Left hindlimb (tissue), 1 donor: ENCODE results near the gene CAMSAP1.

ENCODE experiments used
- DNase-seq: peaks from one replicate; pipeline ENCODE4 v3.0.0-alpha.2; 2018

Gene CAMSAP1

DNA sequence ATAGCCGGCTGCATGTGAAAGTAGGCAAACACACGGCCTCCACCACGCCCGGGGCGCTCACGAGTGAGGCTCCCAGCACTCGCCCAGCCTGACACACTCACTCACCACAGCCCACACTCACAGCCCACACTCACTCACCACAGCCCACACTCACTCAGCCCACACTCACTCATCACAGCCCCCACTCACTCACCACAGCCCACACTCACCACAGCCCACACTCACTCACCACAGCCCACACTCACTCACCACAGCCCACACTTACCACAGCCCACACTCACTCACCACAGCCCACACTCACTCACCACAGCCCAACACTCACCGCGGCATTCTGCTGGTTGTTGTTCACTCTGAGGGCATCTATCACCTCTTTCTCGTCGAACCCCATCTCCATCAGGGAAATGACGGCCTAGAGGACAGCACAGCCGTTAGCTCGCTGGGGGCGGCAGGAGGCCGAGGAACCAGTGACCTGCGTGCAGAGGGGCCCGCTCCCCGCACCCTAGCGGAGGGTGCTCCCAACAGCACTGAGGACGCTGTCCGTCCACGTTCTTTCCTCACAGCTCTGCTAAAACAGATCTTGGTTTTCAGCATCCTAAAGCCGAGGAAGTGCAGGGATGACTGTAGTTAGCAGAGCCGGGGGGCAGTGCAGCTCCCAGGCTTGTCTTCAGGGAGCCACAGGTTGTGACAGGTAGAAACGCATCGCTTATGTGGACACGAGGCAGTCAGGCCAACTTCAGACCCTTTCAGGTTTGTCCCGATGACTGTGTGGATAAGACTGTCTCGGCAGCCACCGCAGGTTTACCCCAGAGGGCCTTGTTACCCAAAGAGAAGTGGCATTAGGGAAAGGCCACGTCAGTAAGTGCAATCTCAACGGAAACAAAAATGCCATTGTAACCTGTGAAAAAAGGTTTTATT lies 32.3 kb upstream of the CAMSAP1 start:
- DNase-seq: no peak

DNA sequence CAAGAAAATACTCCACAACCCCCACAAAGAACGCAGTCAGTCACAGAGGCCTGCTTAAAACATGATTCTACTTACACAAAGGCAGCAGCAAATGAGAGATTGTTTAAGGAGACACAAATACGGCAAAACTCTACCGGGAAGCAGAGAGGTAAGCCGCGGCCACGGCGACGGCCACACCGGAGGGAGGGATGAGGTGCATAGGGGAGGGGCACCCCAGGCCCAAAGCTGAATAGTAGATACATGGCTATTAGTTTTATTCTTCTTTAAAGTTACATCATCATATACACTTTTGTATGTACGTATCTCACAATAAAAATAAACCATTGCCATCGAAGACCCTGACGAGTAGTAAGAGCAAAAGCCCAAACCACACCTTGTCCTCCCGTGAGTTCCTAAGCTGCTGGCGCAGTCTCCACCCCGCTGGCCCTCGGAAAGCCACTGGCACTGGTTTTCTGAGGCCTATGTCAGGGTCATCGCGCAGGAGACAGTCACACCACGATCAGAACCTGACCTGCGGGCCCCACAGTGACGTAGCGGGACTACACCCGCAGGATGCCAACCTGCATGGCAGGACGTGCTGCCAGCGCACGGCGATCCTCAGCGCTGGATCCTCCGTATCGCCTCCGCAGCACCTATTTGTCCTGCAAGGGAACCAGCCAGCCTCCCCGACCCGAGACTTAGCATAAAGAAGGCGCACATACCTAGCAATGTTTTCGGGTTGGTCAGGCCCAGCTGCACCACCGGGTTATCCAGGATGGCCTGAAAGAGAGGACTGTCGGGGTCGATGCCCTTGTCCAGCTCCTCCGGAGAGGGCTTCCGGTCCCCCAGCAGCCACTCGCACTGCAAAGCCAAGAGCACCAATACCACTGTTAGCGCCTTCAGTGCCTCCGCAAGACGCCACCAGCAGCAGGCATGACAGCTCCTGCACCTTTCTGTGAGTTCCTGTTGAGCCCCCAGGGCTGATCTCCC lies 30.5 kb upstream of the CAMSAP1 start:
- DNase-seq: no peak

DNA sequence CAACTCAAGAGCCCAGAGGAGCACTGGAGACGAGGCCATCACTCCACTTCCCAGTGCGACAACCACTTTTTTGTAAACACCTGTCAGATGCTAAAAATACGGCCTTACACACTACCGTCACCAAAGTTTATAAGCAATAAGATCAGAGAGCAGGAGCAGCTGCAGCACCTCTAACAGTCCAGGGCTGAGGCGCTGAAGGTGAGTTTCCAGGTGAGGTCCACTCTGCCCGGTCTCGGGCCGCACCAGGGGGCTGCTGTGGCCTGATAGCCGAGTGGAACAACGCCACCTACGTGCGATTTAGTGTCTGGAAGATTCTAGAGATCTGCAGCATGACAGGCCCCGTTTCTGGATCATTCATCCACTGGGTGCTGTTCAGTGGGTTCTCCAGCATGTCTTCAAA lies 25.8 kb upstream of the CAMSAP1 start:
- DNase-seq: no peak

DNA sequence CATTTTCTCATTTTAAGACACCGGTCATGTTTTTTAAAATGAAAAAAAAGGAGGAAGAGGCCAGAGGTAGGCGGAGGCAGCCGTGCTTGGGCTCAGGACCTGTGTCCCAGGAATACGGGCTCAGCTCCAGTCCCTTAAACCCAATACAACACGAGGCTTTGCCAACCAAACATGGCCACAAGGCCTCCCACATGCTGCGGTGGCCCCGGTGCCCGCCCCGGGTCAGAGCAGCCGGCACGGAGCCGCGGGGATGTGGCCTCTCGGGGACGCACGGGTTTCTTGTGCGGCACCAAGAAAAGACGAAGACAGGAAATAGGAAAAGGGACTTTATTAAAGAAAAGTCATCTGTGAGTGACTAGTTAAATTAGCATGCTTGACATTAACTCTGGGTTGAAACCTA lies 25.3 kb upstream of the CAMSAP1 start:
- no peak for DNase-seq

DNA sequence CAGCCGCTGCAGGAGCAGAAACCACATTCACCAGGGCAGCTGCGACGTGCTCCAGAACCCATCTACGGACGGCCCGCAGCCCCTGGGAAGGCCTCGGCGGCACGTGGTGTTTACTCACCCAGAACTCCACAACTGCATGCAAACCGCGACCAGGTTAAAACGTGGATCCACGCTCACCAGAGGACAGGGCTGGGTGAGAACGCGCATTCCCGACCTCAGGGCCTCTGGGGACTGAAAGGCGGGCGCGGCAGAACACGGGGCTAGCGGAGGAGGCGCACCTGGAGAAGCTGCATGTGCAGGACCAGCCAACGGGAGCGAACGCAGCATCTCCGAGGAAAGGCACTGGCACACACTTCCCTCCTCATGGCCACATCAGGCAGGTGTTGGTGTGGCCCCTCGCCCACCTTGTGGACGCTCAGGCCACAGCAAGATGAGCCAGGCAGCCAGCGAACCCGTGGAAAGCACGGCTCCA lies 24.0 kb upstream of the CAMSAP1 start:
- no peak for DNase-seq

DNA sequence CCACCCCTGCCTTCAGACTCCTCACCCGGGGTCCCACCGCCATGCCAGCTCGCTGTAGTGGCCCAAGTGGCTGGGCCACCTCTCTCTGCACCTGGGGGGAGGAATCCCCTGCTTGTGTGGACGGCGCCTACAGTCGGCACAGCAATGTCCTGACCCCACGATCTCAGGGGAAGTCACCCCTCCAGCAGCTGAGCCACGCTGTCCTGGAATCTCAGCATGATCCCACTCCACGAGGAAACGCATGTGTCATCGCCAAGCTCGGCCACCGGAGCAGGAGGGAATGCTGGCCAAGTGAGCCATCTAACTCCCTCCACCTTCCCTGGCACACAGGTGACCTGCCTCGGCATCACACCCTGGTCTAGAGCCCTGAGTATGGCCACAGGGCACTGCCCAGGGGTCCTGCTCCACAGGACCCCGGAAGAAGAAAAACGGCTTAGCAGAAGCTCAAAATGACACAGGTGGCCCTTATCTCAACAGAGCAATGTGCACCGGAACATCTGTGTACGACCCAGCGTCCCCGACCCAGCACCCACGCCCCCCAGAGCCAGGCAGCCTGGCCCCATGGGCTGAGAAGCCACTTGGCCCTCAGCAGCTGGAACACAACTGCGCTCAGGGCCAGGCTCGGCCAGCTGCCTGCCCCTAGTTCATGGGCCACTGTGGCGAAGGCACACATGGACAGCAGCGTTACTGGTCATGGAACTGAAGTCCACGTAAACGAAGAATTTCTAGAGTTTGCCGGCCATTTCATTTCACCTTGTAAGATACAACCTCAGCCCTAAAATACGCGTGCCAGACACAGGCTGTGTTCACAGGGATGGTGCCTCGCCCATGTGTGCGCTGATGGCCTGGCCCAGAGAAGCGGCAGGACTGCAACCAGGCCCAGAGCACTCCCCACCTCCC lies 23.4 kb upstream of the CAMSAP1 start:
- DNase-seq: no peak

DNA sequence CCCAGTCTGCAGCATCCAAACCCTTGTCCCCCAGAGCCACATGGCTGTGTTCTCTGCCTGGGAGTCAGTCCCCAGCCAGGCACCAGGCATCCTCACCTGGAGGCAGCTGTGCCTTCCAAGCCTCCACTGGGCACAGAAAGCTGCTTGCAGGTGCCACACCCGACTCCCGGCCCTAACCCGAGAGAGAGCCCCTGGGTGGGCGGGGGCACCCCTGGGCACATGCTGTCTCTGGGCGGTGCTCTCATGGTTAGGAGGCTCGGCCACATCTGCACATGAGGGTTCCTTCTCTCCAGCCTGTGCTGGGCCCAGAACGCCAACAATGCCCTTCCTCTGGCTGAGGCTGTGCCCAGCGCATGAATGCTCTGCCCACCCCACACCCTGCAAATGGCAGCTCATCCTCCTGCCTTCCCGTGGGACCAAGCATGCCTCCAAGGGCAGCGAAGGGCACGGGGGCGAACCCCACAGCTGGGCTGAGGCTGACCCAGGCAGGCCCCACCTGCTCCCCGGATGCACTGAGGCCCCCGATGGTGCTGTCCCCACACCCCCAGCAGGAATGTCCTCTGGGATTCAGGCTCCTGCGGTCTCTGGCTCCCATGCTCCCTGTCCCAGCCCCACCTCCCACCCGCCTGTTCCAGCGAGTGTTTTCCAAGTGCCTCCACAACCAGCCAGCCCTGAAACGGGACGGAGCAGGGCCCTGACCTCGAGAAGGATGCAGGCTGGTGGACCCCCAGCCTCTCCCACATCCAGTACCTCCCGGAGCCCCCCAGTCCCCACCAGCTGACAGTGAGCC lies 22.5 kb upstream of the CAMSAP1 start:
- no peak for DNase-seq

DNA sequence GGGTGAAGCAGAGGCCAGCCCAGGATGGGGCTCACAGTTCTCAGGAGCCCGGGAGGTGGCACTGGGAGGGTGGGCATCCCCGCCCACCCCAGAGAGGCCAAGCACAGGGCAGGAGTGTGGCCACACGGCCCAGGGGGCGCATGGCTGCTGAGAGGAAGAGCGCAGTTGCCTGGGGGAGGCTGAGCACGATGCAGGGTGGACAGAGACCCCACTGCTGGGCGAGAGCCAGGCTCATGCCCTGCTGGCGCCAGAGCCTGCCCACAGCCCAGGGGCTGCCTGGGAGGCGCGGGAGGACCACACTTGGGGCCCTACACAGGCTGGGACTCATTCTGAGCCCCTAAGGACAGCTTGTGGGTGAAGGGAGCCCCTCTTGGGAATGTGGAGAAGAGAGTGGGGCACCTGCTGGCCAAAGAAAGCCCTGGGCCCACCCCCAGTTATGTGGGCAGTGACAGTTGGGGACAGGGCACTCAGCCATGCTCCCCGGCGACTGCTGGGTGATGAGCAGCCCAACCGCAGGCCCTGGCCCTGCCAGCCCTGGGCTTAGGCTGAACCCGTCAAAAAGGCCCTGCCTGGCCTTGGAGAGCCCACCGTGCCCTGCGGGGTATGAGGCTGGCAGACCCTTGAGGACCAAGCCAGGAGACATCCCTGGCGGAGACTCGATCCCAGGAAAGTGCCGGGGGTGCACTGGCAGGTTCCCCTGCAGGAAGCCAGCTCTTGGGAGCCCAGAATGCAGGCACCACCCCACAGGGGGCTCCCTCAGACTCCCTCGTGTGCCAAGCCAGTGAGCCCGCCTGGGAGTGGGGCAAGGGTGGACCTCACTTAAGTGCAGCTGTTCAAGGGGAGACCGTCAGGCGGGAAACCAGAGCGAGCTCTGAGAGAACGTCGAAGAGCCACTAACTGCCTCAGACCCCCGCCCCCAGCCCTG lies 21.6 kb upstream of the CAMSAP1 start:
- DNase-seq: no peak

DNA sequence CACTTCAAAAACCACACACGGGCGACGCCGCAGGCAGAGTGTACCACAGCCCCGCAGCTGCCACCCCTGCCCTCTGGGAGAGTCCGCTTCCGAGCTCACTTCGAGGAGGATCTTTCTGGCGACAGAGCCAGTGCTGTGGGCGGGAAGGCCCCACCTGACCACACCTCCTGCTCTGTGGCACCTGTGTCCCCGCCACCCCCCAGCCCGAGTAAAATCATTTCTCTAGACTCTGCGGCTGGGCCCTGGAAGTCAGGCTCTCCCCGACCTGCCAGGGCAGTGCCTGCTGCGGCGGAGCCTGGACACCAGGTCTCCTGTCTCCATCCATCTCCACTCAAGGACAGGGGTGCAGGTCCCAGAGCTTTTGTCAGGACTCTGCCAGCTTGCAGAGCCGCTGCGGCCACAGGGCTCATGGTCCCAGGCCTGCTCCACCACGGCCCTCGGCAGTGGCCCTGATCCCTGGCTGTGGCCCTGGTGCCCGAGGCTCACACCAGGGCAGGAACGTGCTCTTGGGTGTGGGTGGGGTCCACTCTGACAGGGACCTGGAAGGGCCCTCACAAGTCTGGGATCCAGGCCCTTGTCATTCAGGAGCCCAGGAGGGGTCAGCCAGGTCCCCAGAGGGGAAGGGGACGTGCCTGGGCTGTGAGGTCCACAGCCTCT lies 20.9 kb upstream of the CAMSAP1 start:
- no peak for DNase-seq

DNA sequence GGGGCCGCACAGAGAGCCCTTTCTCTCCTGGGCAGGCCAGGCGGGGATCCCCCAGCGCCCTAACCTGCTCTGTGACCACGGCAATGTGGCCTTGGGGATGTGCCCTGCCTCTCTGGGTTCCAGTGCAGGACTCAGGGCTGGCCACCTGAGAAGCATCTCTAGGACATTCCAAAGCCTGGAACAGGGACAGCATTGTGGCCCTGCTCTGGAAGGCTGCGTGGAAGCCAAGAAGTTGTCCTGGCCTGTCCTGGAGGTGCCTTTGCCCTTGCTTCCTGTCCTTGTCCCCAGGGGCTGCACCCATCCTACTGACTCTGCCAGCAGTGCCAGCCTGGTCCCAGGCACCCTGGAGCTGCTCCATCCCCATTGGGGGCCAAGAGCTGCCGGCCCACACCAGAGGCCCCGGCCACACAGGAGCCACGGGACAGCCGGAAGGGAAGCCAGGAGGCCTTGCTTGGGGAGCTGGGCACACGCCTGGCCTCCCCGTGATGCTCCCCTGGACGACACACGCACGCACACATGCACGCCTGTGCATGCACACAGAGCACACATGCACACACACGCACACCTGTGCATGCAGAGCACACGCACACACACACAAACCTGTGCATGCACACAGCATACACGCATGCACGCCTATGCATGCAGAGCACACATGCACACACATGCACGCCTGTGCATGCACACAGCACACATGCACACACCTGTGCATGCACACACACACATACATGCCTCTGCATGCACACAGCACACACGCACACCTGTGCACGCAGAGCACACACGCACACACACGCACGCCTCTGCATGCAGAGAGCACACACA lies 20.1 kb upstream of the CAMSAP1 start:
- DNase-seq: no peak

DNA sequence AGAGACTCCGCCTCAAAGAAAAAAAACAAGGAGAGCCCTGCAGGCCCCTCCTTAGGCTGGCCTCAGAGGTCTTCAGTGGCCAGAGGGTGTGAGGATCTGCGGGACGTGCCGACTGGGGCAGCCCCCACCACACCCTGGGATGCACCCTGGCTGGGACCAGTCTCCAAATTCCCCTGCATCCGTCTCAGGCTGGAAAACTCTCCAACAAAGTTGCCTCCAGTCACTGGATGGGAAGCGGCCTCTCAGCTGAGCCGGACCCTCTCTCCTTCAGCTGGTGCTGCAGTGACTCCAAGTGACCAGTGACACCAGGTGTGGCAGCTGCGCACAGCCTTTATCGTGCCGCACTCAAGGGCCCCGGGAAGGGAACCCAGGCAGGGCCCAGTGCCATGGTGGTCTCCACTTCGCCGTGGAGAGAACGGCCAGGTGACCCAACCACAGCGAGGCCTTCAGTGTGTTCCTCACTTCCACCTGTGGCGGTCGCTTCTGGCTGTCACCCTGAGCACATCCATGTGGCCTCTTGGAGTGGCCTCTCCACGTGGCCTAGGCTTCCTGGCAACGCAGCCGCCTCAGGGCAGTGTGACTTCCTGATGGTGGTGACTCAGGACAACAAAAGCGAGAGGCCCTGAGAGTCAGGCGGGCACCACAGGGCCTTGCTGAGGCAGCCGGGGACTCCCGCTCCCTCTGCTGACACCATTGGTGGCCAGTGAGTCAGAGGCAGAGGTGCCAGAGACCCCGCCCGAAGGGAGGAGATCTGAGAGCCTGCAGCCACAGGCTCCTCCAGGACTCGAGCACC lies 19.3 kb upstream of the CAMSAP1 start:
- DNase-seq: peak; percentile 51

DNA sequence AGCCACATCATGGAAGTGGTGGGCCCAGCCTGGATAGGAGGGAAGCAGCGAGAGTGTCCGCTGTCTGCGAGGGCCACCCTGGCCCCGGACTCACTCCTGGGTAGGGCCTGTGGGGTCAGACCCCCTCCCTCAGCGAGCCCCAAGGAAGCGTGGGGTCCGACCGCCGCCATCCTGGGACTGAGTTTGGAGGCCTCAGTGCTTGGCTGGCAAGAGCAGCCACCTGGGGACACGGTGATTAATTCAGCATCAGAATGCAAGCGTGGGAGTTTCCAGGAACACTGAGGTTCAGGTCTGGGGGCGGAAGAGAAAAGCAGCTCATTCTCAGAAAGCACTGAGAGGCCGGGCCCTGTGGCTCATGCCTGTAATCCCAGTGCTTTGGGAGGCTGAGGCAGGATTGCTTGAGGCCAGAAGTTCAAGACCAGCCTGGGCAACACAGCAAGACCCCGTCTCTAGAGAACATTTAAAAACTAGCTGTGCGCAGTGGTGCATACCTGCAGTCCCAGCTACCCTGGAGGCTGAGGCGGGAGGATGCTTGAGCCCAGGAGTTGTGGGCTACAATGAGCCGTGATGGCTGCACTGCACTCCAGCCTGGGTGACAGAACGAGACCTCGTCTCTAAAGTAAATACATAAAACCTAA lies 18.3 kb upstream of the CAMSAP1 start:
- DNase-seq: no peak

DNA sequence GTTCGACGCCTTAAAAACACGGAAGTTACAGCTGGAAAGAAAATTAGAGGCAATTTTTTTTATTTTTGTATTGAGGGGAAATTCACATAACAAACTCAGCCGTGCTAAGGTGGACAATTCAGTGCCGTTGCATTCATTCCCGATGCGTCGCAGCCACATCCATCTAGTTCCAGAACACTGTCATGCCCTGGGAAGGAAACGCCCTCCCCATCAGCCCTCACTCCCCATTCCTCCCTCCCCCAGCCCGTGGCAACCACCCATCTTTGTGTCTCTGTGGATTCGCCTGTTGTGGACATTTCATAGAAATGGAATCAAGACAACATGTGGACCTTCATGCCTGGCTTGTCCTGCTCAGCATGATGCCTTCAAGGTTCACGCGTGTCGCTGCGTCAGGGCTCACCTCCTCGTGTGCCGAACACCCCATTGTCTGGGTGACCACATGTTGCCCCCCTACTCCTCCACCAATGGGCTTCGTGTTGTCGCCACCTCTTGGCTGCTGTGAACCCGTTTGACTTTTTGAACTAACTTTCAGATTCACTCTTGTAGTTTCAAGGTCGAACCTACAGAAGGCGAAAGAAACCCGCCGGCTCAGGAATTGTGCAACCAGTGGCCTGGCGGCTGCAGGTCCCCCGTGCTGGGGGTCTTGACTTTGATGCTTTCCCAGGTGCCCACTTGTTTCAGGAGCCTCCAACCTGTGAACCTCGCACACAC lies 17.4 kb upstream of the CAMSAP1 start:
- no peak for DNase-seq

DNA sequence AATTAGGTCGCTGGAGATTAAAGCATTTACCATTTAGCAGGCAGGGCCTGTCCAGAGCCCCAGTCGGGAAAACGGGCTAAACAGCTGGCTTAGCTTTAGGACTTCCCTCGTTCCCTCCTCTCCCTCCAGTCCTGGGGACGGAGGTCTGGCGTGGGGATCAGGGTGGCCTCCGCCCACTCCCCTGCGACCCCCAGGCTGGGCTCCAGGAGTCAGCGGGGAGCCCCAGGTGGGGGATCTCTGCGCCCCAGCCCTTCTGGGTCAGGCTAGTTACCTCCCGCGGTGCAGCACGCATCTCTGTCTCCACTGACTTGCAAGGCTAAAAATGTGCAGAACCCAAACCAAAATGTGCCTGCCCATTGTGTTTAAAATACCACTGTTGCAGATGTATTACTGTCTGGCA lies 16.2 kb upstream of the CAMSAP1 start:
- no peak for DNase-seq

DNA sequence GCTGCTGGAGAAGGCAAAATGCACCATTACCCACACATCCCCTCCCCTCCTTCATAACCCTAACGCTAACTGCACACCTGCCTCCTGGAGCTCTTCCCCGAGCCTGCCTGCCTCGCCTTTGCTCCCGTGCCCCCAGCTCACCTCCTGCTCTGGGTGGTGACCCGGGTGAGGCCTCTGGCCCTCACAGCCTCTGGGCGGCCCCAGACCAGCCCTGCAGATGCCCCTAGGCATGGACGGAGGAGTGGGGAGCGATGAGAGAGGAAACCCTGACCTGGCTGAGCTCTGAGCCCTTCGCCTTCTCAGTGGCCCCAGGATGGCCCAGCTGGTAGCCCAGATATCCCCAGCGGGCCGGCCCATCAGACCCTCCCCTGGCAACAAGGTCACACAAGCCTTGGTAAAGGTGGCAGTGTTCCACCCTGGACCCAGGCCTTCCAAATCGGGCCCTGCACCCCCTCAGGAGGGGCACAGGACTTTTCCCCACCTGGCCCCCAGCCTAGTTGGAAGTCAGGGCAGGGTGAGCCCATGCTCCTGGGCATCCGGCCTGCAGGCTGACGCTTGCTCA lies 14.5 kb upstream of the CAMSAP1 start:
- DNase-seq: no peak

DNA sequence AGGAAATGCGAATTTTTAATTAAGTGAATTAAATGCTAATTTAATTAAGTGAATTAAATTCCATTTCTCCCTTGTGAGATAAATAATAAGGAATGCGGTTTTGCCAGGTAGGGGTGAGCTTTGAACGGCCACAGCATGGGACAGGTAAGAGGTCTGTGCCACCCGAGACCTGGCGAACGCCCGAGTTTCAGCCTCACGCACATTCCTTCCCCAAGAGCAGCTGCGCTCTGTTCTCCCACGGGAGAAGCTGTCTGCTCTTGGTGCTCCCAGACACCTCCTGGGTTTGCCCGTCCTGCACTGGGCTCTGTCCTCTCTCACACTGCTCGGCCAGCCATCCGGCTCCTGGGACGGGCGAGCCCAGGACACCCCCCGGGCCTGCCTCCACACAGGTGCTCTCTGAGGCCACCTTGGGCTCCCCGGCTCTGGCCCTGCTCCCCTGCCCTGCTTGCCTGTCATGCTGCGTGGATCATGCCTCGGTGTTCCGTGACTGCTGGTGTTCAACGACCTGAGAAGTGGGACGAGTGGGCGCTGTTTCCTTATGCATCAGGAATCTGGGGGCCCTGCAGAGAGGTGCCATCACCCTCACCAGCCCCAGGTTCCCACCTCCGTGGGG lies 13.7 kb upstream of the CAMSAP1 start:
- DNase-seq: no peak
